IMR-90 (cell line): Measurements from ENCODE around the gene C16orf96. TPM values are rescaled to one million over a fixed set of nuclear protein-coding genes. Genes with fewer than 3 reads are reported as not detected.

Experiments used
- ATAC-seq: fragments of 200-7000 bp; cut with Tn5 transposase; 2 replicates; pipeline ENCODE4 v1.9.1; 2020; ENCODE audit warnings: low read depth, mild to moderate bottlenecking, moderate library complexity
- BruUV-seq: library from RNA; stranded (reverse); fragments of 400-500 nt; replicated peaks from 2 replicates; lab custom pipeline; 2021; lab: Mats Ljungman, UMichigan
- CTCF ChIA-PET: fragments of 300-600 bp; formaldehyde crosslinking; extraction: SDS; loops from one replicate; lab custom pipeline; 2021; ENCODE audit warnings: antibody characterized with exemption; lab: Yijun Ruan, JAX
- POLR2A ChIA-PET: fragments of 300-600 bp; sonication (Branson Sonifier 250); formaldehyde crosslinking; loops from one replicate; lab custom pipeline; 2022; ENCODE audit warnings: antibody characterized with exemption; ENCODE audit not compliant: unreplicated experiment; lab: Charles Lee
- DNase-seq: peaks from one replicate; pipeline ENCODE4 v3.0.0; 2013
- H2AFZ ChIP-seq: replicated peaks from 2 replicates; pipeline ENCODE3; 2013; ENCODE audit warnings: low read length, mild to moderate bottlenecking; ENCODE audit not compliant: poor library complexity
- H2AK5ac ChIP-seq: 2 replicates; pipeline ENCODE4 v1.6.1; 2013; ENCODE audit warnings: low read depth, low read length, inconsistent platforms
- H2AK9ac ChIP-seq: replicated peaks from 2 replicates; pipeline ENCODE3; 2013; ENCODE audit warnings: mild to moderate bottlenecking, low read depth, low read length, moderate library complexity; ENCODE audit not compliant: poor library complexity
- H2BK120ac ChIP-seq: 2 replicates; pipeline ENCODE4 v1.6.1; 2013; ENCODE audit warnings: low read depth, low read length, inconsistent platforms
- H2BK15ac ChIP-seq: 3 replicates; pipeline ENCODE4 v1.6.1; 2013; ENCODE audit warnings: low read depth, low read length, inconsistent platforms
- H2BK20ac ChIP-seq: 2 replicates; pipeline ENCODE4 v1.6.1; 2013; ENCODE audit warnings: low read depth, mild to moderate bottlenecking, inconsistent platforms, low read length, moderate library complexity
- H2BK5ac ChIP-seq: 2 replicates; pipeline ENCODE4 v1.6.1; 2013; ENCODE audit warnings: mild to moderate bottlenecking, low read depth, low read length, inconsistent platforms; ENCODE audit not compliant: poor library complexity, severe bottlenecking
- H3K14ac ChIP-seq: replicated peaks from 2 replicates; pipeline ENCODE4 v1.6.1; 2013; ENCODE audit warnings: low read depth, low read length, inconsistent platforms
- H3K18ac ChIP-seq: 2 replicates; pipeline ENCODE4 v1.6.1; 2013; ENCODE audit warnings: low read depth, low read length, control low read depth
- H3K23ac ChIP-seq: 2 replicates; pipeline ENCODE4 v1.6.1; 2013; ENCODE audit warnings: low read depth, low read length, inconsistent platforms
- H3K27ac ChIP-seq: 2 replicates; pipeline ENCODE4 v1.5.1; 2013; ENCODE audit warnings: mild to moderate bottlenecking, control low read depth, low read length; ENCODE audit not compliant: insufficient read depth
- H3K27me3 ChIP-seq: 2 replicates; pipeline ENCODE4 v1.6.1; 2013; ENCODE audit warnings: low read length; ENCODE audit not compliant: control insufficient read depth, insufficient read depth
- H3K36me3 ChIP-seq: 2 replicates; pipeline ENCODE4 v1.6.1; 2013; ENCODE audit warnings: low read length, mixed read lengths; ENCODE audit not compliant: control insufficient read depth, insufficient read depth
- H3K4ac ChIP-seq: 2 replicates; pipeline ENCODE4 v1.6.1; 2013; ENCODE audit warnings: low read depth, low read length, inconsistent platforms
- H3K4me1 ChIP-seq: 2 replicates; pipeline ENCODE4 v1.6.1; 2013; ENCODE audit warnings: low read length, mixed read lengths; ENCODE audit not compliant: control insufficient read depth, insufficient read depth
- H3K4me2 ChIP-seq: 2 replicates; pipeline ENCODE4 v1.6.1; 2013; ENCODE audit warnings: low read depth, mild to moderate bottlenecking, control low read depth, low read length, moderate library complexity
- H3K4me3 ChIP-seq: 2 replicates; pipeline ENCODE4 v1.5.1; 2013; ENCODE audit warnings: low read depth, mild to moderate bottlenecking, control low read depth, low read length, moderate library complexity; ENCODE audit not compliant: insufficient read depth
- H3K56ac ChIP-seq: 2 replicates; pipeline ENCODE4 v1.6.1; 2013; ENCODE audit warnings: low read length, inconsistent platforms; ENCODE audit not compliant: insufficient read depth; ENCODE audit errors: extremely low read depth
- H3K79me1 ChIP-seq, 2 experiments: 2 replicates each; pipeline ENCODE4 v1.6.1; 2013; ENCODE audit warnings: low read length in 2 of 2, inconsistent platforms in 1 of 2, low read depth in 1 of 2
- H3K9ac ChIP-seq: 2 replicates; pipeline ENCODE4 v1.6.1; 2013; ENCODE audit warnings: low read depth, low read length, control low read depth
- H3K9me1 ChIP-seq: 2 replicates; pipeline ENCODE4 v1.6.1; 2013; ENCODE audit warnings: low read length, inconsistent platforms; ENCODE audit not compliant: insufficient read depth
- H3K9me3 ChIP-seq: 2 replicates; pipeline ENCODE4 v1.6.1; 2013; ENCODE audit warnings: low read length; ENCODE audit not compliant: control insufficient read depth, insufficient read depth
- H4K20me1 ChIP-seq: 2 replicates; pipeline ENCODE4 v1.6.1; 2013; ENCODE audit warnings: low read length, inconsistent platforms; ENCODE audit not compliant: insufficient read depth
- H4K5ac ChIP-seq: 2 replicates; pipeline ENCODE4 v1.6.1; 2013; ENCODE audit warnings: mild to moderate bottlenecking, low read depth, low read length, control low read depth
- H4K8ac ChIP-seq, 2 experiments: 2 replicates each; pipeline ENCODE4 v1.6.1; 2013; ENCODE audit warnings: low read depth in 2 of 2, low read length in 2 of 2, control low read depth in 1 of 2, inconsistent platforms in 1 of 2
- H4K91ac ChIP-seq: 2 replicates; pipeline ENCODE4 v1.6.1; 2013; ENCODE audit warnings: low read depth, low read length, inconsistent platforms; ENCODE audit not compliant: insufficient read depth
- BHLHE40 ChIP-seq: fragments of 150-350 bp; IDR thresholded peaks from 2 replicates; pipeline ENCODE4 v1.6.1; 2016; ENCODE audit warnings: mild to moderate bottlenecking, low read depth, low read length
- CEBPB ChIP-seq: IDR thresholded peaks from 2 replicates; pipeline ENCODE4 v1.6.1; 2012; ENCODE audit warnings: low read depth, low read length, improper control_type of control experiment
- CHD1 ChIP-seq: IDR thresholded peaks from 2 replicates; pipeline ENCODE4 v1.6.1; 2012; ENCODE audit warnings: low read depth, low read length, improper control_type of control experiment
- MXI1 ChIP-seq: IDR thresholded peaks from 2 replicates; pipeline ENCODE4 v1.6.1; 2012; ENCODE audit warnings: low read depth, mild to moderate bottlenecking, low read length, moderate library complexity, borderline replicate concordance
- NFE2L2 ChIP-seq: fragments of 150-350 bp; IDR thresholded peaks from 2 replicates; pipeline ENCODE4 v1.6.1; 2016; ENCODE audit warnings: low read depth, mild to moderate bottlenecking, low read length
- RCOR1 ChIP-seq: IDR thresholded peaks from 2 replicates; pipeline ENCODE4 v1.6.1; 2012; ENCODE audit warnings: mild to moderate bottlenecking, low read length, improper control_type of control experiment; ENCODE audit not compliant: insufficient replicate concordance
- USF2 ChIP-seq: fragments of 150-350 bp; IDR thresholded peaks from 2 replicates; pipeline ENCODE4 v1.6.1; 2017; ENCODE audit warnings: mild to moderate bottlenecking, antibody characterized with exemption, low read length, low read depth
- WGBS, 2 experiments: methylation state at CpG; one replicate each; pipeline versions ENCODE4 v1.1.5 to v1.1.7; 2013; ENCODE audit warnings: missing lambda C conversion rate in 2 of 2; ENCODE audit not compliant: insufficient read length in 1 of 2; ENCODE audit errors: extremely low coverage in 2 of 2; 5-methylcytosine and 5-hydroxymethylcytosine counted together
- dilution Hi-C: fragments of 300-500 bp; cut with HindIII; formaldehyde crosslinking; loops from one replicate; pipeline ENCODE4 v1.14.3; 2018; ENCODE audit warnings: low sequenced_read_pairs; ENCODE audit not compliant: unreplicated experiment
- in situ Hi-C: fragments of 300-500 bp; cut with MboI; formaldehyde crosslinking; loops from 3 replicates; pipeline ENCODE4 v1.14.3; 2019; ENCODE audit warnings: low sequenced_read_pairs, inconsistent platforms, mixed read lengths
- intact Hi-C: fragments of 100-400 bp; cut with micrococcal nuclease; formaldehyde crosslinking; loops from 2 replicates; pipeline ENCODE4 v1.10.0; 2022
- polyA plus RNA-seq, 3 experiments: library from polyadenylated mRNA; depleted of rRNA; stranded (reverse); fragments of >200 nt; gene quantifications; 2 replicates each; pipeline ENCODE4 v1.2.3, GENCODE V29; 2012; ENCODE audit warnings: low replicate concordance in 1 of 3
- total RNA-seq: library from RNA; depleted of rRNA; stranded (reverse); fragments of >200 nt; gene quantifications from 2 replicates; pipeline ENCODE4 v1.2.3, GENCODE V29; 2012
- TF ChIP-seq, protein P1 (sequence below): conservative IDR thresholded peaks from 2 replicates; pipeline ENCODE4 v1.5.1; 2012; ENCODE audit warnings: mild to moderate bottlenecking, low read depth, low read length, improper control_type of control experiment

Gene C16orf96
- total and polyA plus RNA-seq, 2 of the 4 experiments (the other 2 are of a cell fraction) = not detected

GRCh38 chr16:4646773-4647643, 90.9 kb downstream of the C16orf96 start:
- H4K5ac ChIP-seq = no peak overlapping the region
- TF ChIP-seq, protein P1, sequence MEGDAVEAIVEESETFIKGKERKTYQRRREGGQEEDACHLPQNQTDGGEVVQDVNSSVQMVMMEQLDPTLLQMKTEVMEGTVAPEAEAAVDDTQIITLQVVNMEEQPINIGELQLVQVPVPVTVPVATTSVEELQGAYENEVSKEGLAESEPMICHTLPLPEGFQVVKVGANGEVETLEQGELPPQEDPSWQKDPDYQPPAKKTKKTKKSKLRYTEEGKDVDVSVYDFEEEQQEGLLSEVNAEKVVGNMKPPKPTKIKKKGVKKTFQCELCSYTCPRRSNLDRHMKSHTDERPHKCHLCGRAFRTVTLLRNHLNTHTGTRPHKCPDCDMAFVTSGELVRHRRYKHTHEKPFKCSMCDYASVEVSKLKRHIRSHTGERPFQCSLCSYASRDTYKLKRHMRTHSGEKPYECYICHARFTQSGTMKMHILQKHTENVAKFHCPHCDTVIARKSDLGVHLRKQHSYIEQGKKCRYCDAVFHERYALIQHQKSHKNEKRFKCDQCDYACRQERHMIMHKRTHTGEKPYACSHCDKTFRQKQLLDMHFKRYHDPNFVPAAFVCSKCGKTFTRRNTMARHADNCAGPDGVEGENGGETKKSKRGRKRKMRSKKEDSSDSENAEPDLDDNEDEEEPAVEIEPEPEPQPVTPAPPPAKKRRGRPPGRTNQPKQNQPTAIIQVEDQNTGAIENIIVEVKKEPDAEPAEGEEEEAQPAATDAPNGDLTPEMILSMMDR = no peak
- no peak for TF ChIP-seq USF2
- TF ChIP-seq RCOR1 = no peak
- TF ChIP-seq MXI1 = no peak
- no peak for TF ChIP-seq BHLHE40
- no peak for TF ChIP-seq CEBPB
- TF ChIP-seq CHD1 = no peak
- no peak for TF ChIP-seq NFE2L2
- no peak overlapping the region for H3K56ac ChIP-seq
- no peak overlapping the region for H3K18ac ChIP-seq
- H3K9ac ChIP-seq = no peak overlapping the region
- ATAC-seq = no peak
- no TSS peak for BruUV-seq
- no peak overlapping the region for H4K8ac ChIP-seq
- ChIA-PET POLR2A (no interaction called here), CTCF (no interaction called here)
- H2AK5ac ChIP-seq = no peak overlapping the region
- no peak overlapping the region for H2AK9ac ChIP-seq
- H3K4me3 ChIP-seq = no peak overlapping the region
- H2BK15ac ChIP-seq = no peak overlapping the region
- H3K36me3 ChIP-seq = peaks cover 25% of the 10 kb centered on the region
- DNase-seq = no peak
- no peak overlapping the region for H2BK20ac ChIP-seq
- no peak overlapping the region for H3K4me2 ChIP-seq
- dilution Hi-C loops (no loop called here), in situ Hi-C loops (no loop called here), intact Hi-C loops (no loop called here)
- H4K91ac ChIP-seq = no peak overlapping the region
- H3K23ac ChIP-seq = no peak overlapping the region
- WGBS, 2 experiments = 96% methylated on average over 12 of the region's 22 CpGs; no CpG with 5 or more reads in 1 of the 2 experiments
- H2BK120ac ChIP-seq = no peak overlapping the region
- no peak overlapping the region for H3K27ac ChIP-seq
- H3K14ac ChIP-seq = no peak overlapping the region
- H3K79me1 ChIP-seq = peaks cover 15 to 60% of the 10 kb centered on the region in 2 experiments
- H2BK5ac ChIP-seq = no peak overlapping the region
- H3K4me1 ChIP-seq = no peaks in the 10 kb centered on the region
- H3K9me3 ChIP-seq = no peaks in the 10 kb centered on the region
- no peak overlapping the region for H3K4ac ChIP-seq
- no peak overlapping the region for H2AFZ ChIP-seq
- peaks cover 63% of the 10 kb centered on the region for H4K20me1 ChIP-seq
- no peaks in the 10 kb centered on the region for H3K9me1 ChIP-seq
- H3K27me3 ChIP-seq = no peaks in the 10 kb centered on the region
